Prostate gland (tissue), 2 donors: ENCODE results near the gene GPRC5B. TPM values are rescaled to one million over a fixed set of nuclear protein-coding genes. Genes with fewer than 3 reads are reported as not detected.

ENCODE experiments used
- DNase-seq: peaks from one replicate; pipeline ENCODE4 v3.0.0-alpha.2; 2019; ENCODE audit warnings: low spot score
- H3K27ac ChIP-seq, 2 donors: fragments of 200-600 bp; sonication (generic); 2 replicates each; pipeline ENCODE4 v1.5.1; 2017 to 2019
- H3K27me3 ChIP-seq: fragments of 200-600 bp; sonication (generic); replicated peaks from 2 replicates; pipeline ENCODE4 v1.5.1; 2019; ENCODE audit not compliant: insufficient read depth
- H3K36me3 ChIP-seq, 2 donors: fragments of 200-600 bp; sonication (generic); 1 replicate in 1 of 2; 2 replicates in 1 of 2; pipeline versions ENCODE4 v1.5.1 to v1.8.1; 2017 to 2019
- H3K4me1 ChIP-seq: fragments of 200-600 bp; sonication (generic); replicated peaks from 2 replicates; pipeline ENCODE4 v1.5.1; 2019
- H3K4me3 ChIP-seq, 2 donors: fragments of 200-600 bp; sonication (generic); 2 replicates each; pipeline ENCODE4 v1.5.1; 2017 to 2019
- H3K9me3 ChIP-seq: fragments of 200-600 bp; sonication (generic); 2 replicates; pipeline ENCODE4 v1.5.1; 2017
- POLR2A ChIP-seq: fragments of 450-650 bp; IDR thresholded peaks from one replicate; pipeline ENCODE4 v1.6.1; 2016; ENCODE audit warnings: antibody characterized with exemption, mild to moderate bottlenecking
- POLR2AphosphoS5 ChIP-seq: sonication (generic); formaldehyde crosslinking; IDR thresholded peaks from one replicate; pipeline ENCODE4 v1.6.1; 2017; ENCODE audit warnings: antibody characterized with exemption
- WGBS: methylation state at CpG from one replicate; pipeline ENCODE4 v1.1.5; 2018; 5-methylcytosine and 5-hydroxymethylcytosine counted together
- intact Hi-C: fragments of 100-400 bp; cut with DNase I; formaldehyde crosslinking; loops from one replicate; pipeline ENCODE4 v1.14.2; 2022
- total RNA-seq, 2 donors: library from RNA; depleted of rRNA; stranded (reverse); fragments of >200 nt; gene quantifications; one replicate each; pipeline ENCODE4 v1.1.0, GENCODE V29; 2016
- TF ChIP-seq, protein P1 (sequence below), 4 experiments: fragments of 200-600 bp in 2 of 4; fragments of 450-650 bp in 2 of 4; sonication (generic) in 2 of 4; IDR thresholded peaks; 1 replicate in 3 of 4; 2 replicates in 1 of 4; pipeline ENCODE4 v1.5.1; 2016 to 2019; ENCODE audit warnings: antibody characterized with exemption in 4 of 4, mild to moderate bottlenecking in 2 of 4, moderate library complexity in 2 of 4

GPRC5B gene
- total RNA-seq, 2 donors from 2014 or later, result 19.4 to 256 TPM

DNA sequence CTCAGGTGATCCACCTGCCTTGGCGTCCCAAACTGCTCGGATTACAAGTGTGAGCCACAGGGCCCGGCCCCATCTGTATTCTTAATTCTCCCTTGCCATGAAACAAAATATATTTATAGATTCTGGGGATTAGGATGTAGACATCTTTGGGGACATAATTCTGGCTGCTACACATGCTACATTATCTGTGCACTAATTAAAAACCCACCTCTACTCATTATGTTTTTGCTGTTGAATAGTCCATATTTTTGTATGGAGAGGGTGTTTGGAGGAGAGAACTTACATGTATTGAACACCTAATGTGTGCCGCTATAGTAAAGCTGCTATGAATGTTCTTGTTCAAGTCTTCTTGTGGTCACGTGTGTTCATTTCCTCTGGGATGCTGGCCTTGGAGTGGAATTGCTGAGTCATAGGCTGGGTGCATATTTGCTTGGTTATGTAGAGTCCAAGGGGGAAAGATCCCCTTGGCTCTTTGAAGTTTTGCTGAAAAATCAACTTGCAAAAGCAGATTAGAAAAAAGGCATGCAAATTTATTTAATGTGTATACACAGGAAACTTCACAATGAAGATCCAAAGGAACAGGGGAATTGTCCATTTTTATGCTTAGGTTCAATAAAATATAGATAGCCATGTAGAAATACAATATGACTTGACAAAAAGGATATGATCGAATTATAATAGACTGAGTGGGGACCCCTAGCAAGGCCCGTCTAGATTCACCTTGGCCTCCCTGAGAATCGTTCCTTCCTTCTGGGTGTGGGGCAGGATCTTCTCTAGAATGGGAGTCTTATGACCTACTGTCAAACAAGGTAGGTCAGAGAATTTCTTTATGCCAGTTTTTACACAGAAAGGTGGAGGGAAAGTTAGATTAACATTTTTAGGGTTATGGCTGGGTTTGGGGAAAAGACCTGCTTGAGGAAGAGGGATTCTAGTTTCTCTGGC lies 42.1 kb upstream of the GPRC5B start:
- intact Hi-C loops, result no loop called here
- 86% methylated on average over 8 of the region's 8 CpGs for WGBS
- no peak for DNase-seq
- H3K4me1 ChIP-seq, result no peaks in the 10 kb centered on the region
- no peaks in the 10 kb centered on the region for H3K27me3 ChIP-seq
- H3K4me3 ChIP-seq, result no peak overlapping the region
- no peak for TF ChIP-seq POLR2AphosphoS5
- TF ChIP-seq, protein P1, sequence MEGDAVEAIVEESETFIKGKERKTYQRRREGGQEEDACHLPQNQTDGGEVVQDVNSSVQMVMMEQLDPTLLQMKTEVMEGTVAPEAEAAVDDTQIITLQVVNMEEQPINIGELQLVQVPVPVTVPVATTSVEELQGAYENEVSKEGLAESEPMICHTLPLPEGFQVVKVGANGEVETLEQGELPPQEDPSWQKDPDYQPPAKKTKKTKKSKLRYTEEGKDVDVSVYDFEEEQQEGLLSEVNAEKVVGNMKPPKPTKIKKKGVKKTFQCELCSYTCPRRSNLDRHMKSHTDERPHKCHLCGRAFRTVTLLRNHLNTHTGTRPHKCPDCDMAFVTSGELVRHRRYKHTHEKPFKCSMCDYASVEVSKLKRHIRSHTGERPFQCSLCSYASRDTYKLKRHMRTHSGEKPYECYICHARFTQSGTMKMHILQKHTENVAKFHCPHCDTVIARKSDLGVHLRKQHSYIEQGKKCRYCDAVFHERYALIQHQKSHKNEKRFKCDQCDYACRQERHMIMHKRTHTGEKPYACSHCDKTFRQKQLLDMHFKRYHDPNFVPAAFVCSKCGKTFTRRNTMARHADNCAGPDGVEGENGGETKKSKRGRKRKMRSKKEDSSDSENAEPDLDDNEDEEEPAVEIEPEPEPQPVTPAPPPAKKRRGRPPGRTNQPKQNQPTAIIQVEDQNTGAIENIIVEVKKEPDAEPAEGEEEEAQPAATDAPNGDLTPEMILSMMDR (IDR thresholded peaks at IDR 0.05), result no peak
- no peak for TF ChIP-seq POLR2A
- no peaks in the 10 kb centered on the region for H3K9me3 ChIP-seq
- no peaks in the 10 kb centered on the region for H3K36me3 ChIP-seq
- no peak overlapping the region for H3K27ac ChIP-seq

DNA sequence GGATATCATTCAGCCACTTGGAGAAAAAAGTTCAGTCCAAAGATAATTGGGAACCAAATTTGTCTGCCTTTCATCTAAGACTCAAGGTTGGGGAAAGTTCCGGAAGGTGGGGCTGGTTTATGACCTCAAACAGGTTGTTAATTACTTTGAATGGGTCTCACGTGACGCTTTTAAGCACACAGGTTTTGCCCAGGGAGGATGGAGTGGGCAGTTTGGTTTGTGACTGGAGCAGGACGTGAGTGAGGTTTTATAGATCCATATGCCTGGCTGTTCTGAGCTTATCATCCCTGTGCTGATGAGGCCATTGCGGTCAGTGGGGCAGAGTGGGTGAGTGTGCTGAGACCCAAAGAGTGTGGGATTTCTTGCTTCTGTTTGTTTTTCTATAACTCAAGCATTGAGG lies 38.7 kb upstream of the GPRC5B start:
- H3K27me3 ChIP-seq, result no peaks in the 10 kb centered on the region
- 9% methylated on average over 5 of the region's 5 CpGs for WGBS
- intact Hi-C loops, result no loop called here
- H3K9me3 ChIP-seq, result no peaks in the 10 kb centered on the region
- no peak overlapping the region for H3K27ac ChIP-seq
- DNase-seq, result no peak
- TF ChIP-seq POLR2A (no peak), POLR2AphosphoS5 (no peak)
- TF ChIP-seq, protein P1 (IDR thresholded peaks at IDR 0.05), result no peak
- no peak overlapping the region for H3K4me3 ChIP-seq
- H3K4me1 ChIP-seq, result no peaks in the 10 kb centered on the region
- no peaks in the 10 kb centered on the region for H3K36me3 ChIP-seq

GRCh38 chr16:19919142-19919541 lies 34.5 kb upstream of the GPRC5B start:
- Histone ChIP-seq H3K27me3 (no peaks in the 10 kb centered on the region), H3K4me3 (no peak overlapping the region), H3K27ac (no peak overlapping the region), H3K36me3 (no peaks in the 10 kb centered on the region), H3K9me3 (no peaks in the 10 kb centered on the region), H3K4me1 (no peaks in the 10 kb centered on the region)
- 88% methylated on average over 7 of the region's 7 CpGs for WGBS
- DNase-seq, result no peak
- intact Hi-C loops, result no loop called here
- TF ChIP-seq, protein P1 (IDR thresholded peaks at IDR 0.05), result no peak
- TF ChIP-seq POLR2AphosphoS5 (no peak), POLR2A (no peak)

DNA sequence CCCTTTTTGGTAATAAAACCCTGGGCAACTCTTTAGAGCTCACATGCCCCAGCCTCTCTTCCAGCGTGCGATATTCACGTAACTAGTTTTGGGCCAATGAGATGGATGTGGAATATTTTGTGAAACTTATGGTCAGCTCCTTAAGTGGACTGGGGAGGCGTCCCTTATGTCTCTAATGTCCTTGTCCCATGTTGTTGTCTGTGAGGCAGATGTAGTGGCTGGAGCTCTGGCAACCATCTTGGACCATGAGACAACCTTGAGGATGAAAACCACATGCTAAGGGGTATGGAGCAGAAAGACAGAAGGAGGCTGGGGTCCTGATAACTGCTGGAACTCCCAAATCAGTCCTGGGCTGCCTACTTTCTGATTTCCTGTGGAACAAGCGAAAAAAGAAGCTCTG lies 31.4 kb upstream of the GPRC5B start:
- Histone ChIP-seq H3K4me1 (no peaks in the 10 kb centered on the region), H3K36me3 (no peaks in the 10 kb centered on the region), H3K27me3 (no peaks in the 10 kb centered on the region), H3K27ac (no peak overlapping the region), H3K9me3 (no peaks in the 10 kb centered on the region), H3K4me3 (no peak overlapping the region)
- no peak for DNase-seq
- intact Hi-C loops, result no loop called here
- WGBS, result 92% methylated on average over 5 of the region's 5 CpGs
- TF ChIP-seq POLR2AphosphoS5 (no peak), POLR2A (no peak)

DNA sequence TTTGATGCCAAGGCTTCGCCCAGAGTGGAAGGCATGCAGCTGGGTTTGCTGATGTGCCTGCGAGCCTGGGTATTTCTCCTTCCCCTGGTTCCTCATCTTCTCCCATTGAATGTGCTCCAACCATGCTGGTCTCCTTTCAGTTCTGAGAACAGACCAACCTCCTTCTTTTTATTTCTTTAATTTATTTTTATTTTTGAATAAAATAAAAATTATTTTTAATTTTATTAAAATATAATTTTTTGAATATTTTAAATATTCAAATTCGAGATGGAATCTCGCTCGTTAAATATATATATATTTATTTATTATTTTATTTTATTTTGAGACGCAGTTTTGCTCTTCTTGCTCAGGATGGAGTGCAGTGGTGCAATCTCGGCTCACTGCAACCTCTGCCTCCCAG lies 30.2 kb upstream of the GPRC5B start:
- WGBS, result 93% methylated on average over 7 of the region's 7 CpGs
- Histone ChIP-seq H3K27me3 (no peaks in the 10 kb centered on the region), H3K4me3 (no peak overlapping the region), H3K4me1 (no peaks in the 10 kb centered on the region), H3K27ac (no peak overlapping the region), H3K9me3 (no peaks in the 10 kb centered on the region), H3K36me3 (no peaks in the 10 kb centered on the region)
- TF ChIP-seq, protein P1 (IDR thresholded peaks at IDR 0.05), result no peak
- no peak for TF ChIP-seq POLR2A
- no peak for TF ChIP-seq POLR2AphosphoS5
- intact Hi-C loops, result no loop called here
- no peak for DNase-seq
